H1 (cell line): Measurements from ENCODE around the gene ATP6AP1. TPM values are rescaled to one million over a fixed set of nuclear protein-coding genes. Genes with fewer than 3 reads are reported as not detected.

Experiments
- CTCF ChIA-PET: fragments of 300-600 bp; sonication (Branson Sonifier 250); formaldehyde crosslinking; loops from one replicate; lab custom pipeline; 2021; ENCODE audit not compliant: partially characterized antibody; lab: Charles Lee
- POLR2A ChIA-PET: fragments of 300-600 bp; sonication (Branson Sonifier 250); formaldehyde crosslinking; loops from one replicate; lab custom pipeline; 2021; ENCODE audit warnings: inconsistent platforms; ENCODE audit not compliant: partially characterized antibody; lab: Charles Lee
- DNase-seq, 2 experiments: peaks; one replicate each; pipeline versions ENCODE4 v3.0.0 to v3.0.0-alpha.2; 2010 to 2022; ENCODE audit warnings: low spot score in 2 of 2, low read depth in 1 of 2, mixed read lengths in 1 of 2
- FAIRE-seq: peaks from 2 replicates; lab custom pipeline; 2011; peaks lifted over from hg19 to GRCh38; lab: Jason Lieb, UNC
- H2AFZ ChIP-seq: 2 replicates; pipeline ENCODE4 v1.8.1; 2012; ENCODE audit warnings: low read length, inconsistent platforms
- H2AK5ac ChIP-seq: 2 replicates; pipeline ENCODE4 v1.6.1; 2013; ENCODE audit warnings: low read depth, low read length
- H2BK120ac ChIP-seq: replicated peaks from 2 replicates; pipeline ENCODE3; 2013; ENCODE audit warnings: low read depth, low read length, inconsistent platforms
- H2BK12ac ChIP-seq: 2 replicates; pipeline ENCODE4 v1.6.1; 2013; ENCODE audit warnings: low read depth, low read length
- H2BK15ac ChIP-seq: 2 replicates; pipeline ENCODE4 v1.6.1; 2013; ENCODE audit warnings: low read length
- H2BK20ac ChIP-seq: 2 replicates; pipeline ENCODE4 v1.6.1; 2013; ENCODE audit warnings: low read length
- H2BK5ac ChIP-seq: 2 replicates; pipeline ENCODE4 v1.6.1; 2013; ENCODE audit warnings: low read depth, low read length
- H3K14ac ChIP-seq: 2 replicates; pipeline ENCODE4 v1.6.1; 2013; ENCODE audit warnings: inconsistent platforms; ENCODE audit not compliant: insufficient read length
- H3K18ac ChIP-seq: 2 replicates; pipeline ENCODE4 v1.6.1; 2013; ENCODE audit warnings: low read length; ENCODE audit errors: extremely low read depth
- H3K23ac ChIP-seq: 2 replicates; pipeline ENCODE4 v1.6.1; 2013; ENCODE audit warnings: inconsistent platforms; ENCODE audit not compliant: insufficient read length
- H3K23me2 ChIP-seq: 2 replicates; pipeline ENCODE4 v1.6.1; 2013; ENCODE audit warnings: low read depth, low read length
- H3K27ac ChIP-seq: 2 replicates; pipeline ENCODE4 v1.6.1; 2011; ENCODE audit warnings: low read depth, low read length, inconsistent platforms
- H3K27me3 ChIP-seq, 4 experiments: replicated peaks in 1 of 4; 1 replicate in 1 of 4; 2 replicates in 3 of 4; pipeline versions ENCODE4 v1.6.1 to v1.8.1; 2011 to 2013; ENCODE audit warnings: low read length in 3 of 4, mild to moderate bottlenecking in 3 of 4, inconsistent platforms in 2 of 4, mixed read lengths in 2 of 4, moderate library complexity in 1 of 4; ENCODE audit not compliant: control insufficient read depth in 3 of 4, insufficient read depth in 3 of 4; ENCODE audit errors: extremely low read depth in 1 of 4
- H3K36me3 ChIP-seq, 4 experiments: 2 replicates each; pipeline versions ENCODE4 v1.6.1 to v1.8.1; 2011 to 2013; ENCODE audit warnings: mild to moderate bottlenecking in 4 of 4, low read length in 3 of 4, moderate library complexity in 2 of 4, control low read depth in 1 of 4, inconsistent platforms in 1 of 4; ENCODE audit not compliant: insufficient read depth in 4 of 4, control insufficient read depth in 2 of 4
- H3K4ac ChIP-seq: replicated peaks from 2 replicates; pipeline ENCODE3; 2013; ENCODE audit warnings: low read length, low read depth, mixed read lengths, inconsistent platforms; ENCODE audit not compliant: insufficient read length
- H3K4me1 ChIP-seq, 4 experiments: replicated peaks in 1 of 4; 1 replicate in 1 of 4; 2 replicates in 3 of 4; pipeline versions ENCODE4 v1.6.1 to v1.8.1; 2011 to 2013; ENCODE audit warnings: low read length in 3 of 4, inconsistent platforms in 2 of 4, mixed read lengths in 1 of 4; ENCODE audit not compliant: insufficient read depth in 4 of 4, control insufficient read depth in 3 of 4
- H3K4me2 ChIP-seq, 2 experiments: 2 replicates each; pipeline versions ENCODE4 v1.6.1 to v1.8.1; 2011 to 2013; ENCODE audit warnings: low read depth in 2 of 2, low read length in 2 of 2, control low read depth in 1 of 2, inconsistent platforms in 1 of 2, mild to moderate bottlenecking in 1 of 2; ENCODE audit not compliant: insufficient read depth in 1 of 2
- H3K4me3 ChIP-seq, 4 experiments: fragments of 200-600, 300-600 bp in 1 of 4; sonication (generic), shearing (Covaris generic), sonication (Bioruptor Twin) in 1 of 4; 2 replicates each; pipeline versions ENCODE4 v1.5.1 to v1.8.1; 2011 to 2016; ENCODE audit warnings: low read length in 4 of 4, low read depth in 3 of 4, control low read depth in 2 of 4, inconsistent platforms in 2 of 4, mild to moderate bottlenecking in 2 of 4, mixed read lengths in 1 of 4, moderate library complexity in 1 of 4; ENCODE audit not compliant: insufficient read depth in 2 of 4; ENCODE audit errors: extremely low read depth in 1 of 4
- H3K56ac ChIP-seq: replicated peaks from 2 replicates; pipeline ENCODE3; 2013; ENCODE audit warnings: low read depth, mild to moderate bottlenecking, mixed read lengths, low read length, inconsistent platforms; ENCODE audit not compliant: insufficient read length
- H3K79me1 ChIP-seq: 2 replicates; pipeline ENCODE4 v1.6.1; 2013; ENCODE audit warnings: low read depth, low read length, control low read depth
- H3K79me2 ChIP-seq, 2 experiments: 2 replicates each; pipeline versions ENCODE4 v1.6.1 to v1.8.1; 2012 to 2013; ENCODE audit warnings: low read length in 2 of 2, mild to moderate bottlenecking in 2 of 2, inconsistent platforms in 1 of 2; ENCODE audit not compliant: insufficient read depth in 2 of 2, control insufficient read depth in 1 of 2
- H3K9ac ChIP-seq, 4 experiments: replicated peaks in 1 of 4; 1 replicate in 1 of 4; 2 replicates in 3 of 4; pipeline versions ENCODE4 v1.6.1 to v1.8.1; 2011 to 2013; ENCODE audit warnings: low read depth in 3 of 4, low read length in 3 of 4, control low read depth in 2 of 4, mild to moderate bottlenecking in 2 of 4, moderate library complexity in 2 of 4, inconsistent platforms in 1 of 4; ENCODE audit errors: extremely low read depth in 1 of 4
- H3K9me3 ChIP-seq, 2 experiments: 2 replicates each; pipeline versions ENCODE4 v1.6.1 to v1.8.1; 2012 to 2013; ENCODE audit warnings: mild to moderate bottlenecking in 2 of 2, moderate library complexity in 2 of 2, control low read depth in 1 of 2, inconsistent platforms in 1 of 2, low read depth in 1 of 2, low read length in 1 of 2, mixed read lengths in 1 of 2; ENCODE audit not compliant: insufficient read depth in 2 of 2
- H4K20me1 ChIP-seq, 2 experiments: replicated peaks in 1 of 2; 2 replicates each; pipeline versions ENCODE3 to v1.8.1; 2011 to 2013; ENCODE audit warnings: inconsistent platforms in 2 of 2, low read length in 2 of 2, mild to moderate bottlenecking in 1 of 2; ENCODE audit not compliant: insufficient read depth in 2 of 2, control insufficient read depth in 1 of 2
- H4K5ac ChIP-seq: 2 replicates; pipeline ENCODE4 v1.6.1; 2013; ENCODE audit warnings: low read length, low read depth, mixed read lengths, inconsistent platforms; ENCODE audit not compliant: insufficient read length
- H4K8ac ChIP-seq: 2 replicates; pipeline ENCODE4 v1.8.0; 2013; ENCODE audit warnings: mild to moderate bottlenecking, moderate library complexity, low read length, inconsistent platforms; ENCODE audit not compliant: insufficient read depth; ENCODE audit errors: extremely low read depth
- H4K91ac ChIP-seq: replicated peaks from 2 replicates; pipeline ENCODE3; 2013; ENCODE audit warnings: low read length, mixed read lengths, inconsistent platforms; ENCODE audit not compliant: insufficient read length
- BRCA1 ChIP-seq: IDR thresholded peaks from 2 replicates; pipeline ENCODE4 v1.6.1; 2012; ENCODE audit warnings: low read depth, low read length, improper control_type of control experiment
- HDAC6 ChIP-seq: IDR thresholded peaks from one replicate; pipeline ENCODE4 v1.7.1; 2012; ENCODE audit warnings: low read depth, mild to moderate bottlenecking, inconsistent platforms, low read length, moderate library complexity
- MAFK ChIP-seq: IDR thresholded peaks from 2 replicates; pipeline ENCODE4 v1.6.1; 2012; ENCODE audit warnings: low read depth, mild to moderate bottlenecking, improper control_type of control experiment, low read length
- SAP30 ChIP-seq: fragments of 300-600 bp; sonication (generic); IDR thresholded peaks from 2 replicates; pipeline ENCODE4 v1.7.1; 2012; ENCODE audit warnings: low read length, moderate library complexity, mild to moderate bottlenecking, inconsistent platforms; ENCODE audit not compliant: insufficient read depth, insufficient replicate concordance
- SP1 ChIP-seq: IDR thresholded peaks from 2 replicates; pipeline ENCODE4 v1.6.1; 2011; ENCODE audit warnings: low read depth, low read length
- TCF12 ChIP-seq: IDR thresholded peaks from 2 replicates; pipeline ENCODE4 v1.6.1; 2011; ENCODE audit warnings: low read depth, mild to moderate bottlenecking, low read length
- WGBS, 2 experiments: shearing (Covaris generic) in 1 of 2; methylation state at CpG; one replicate each; pipeline versions ENCODE4 v1.1.6 to v1.1.7; 2013 to 2015; ENCODE audit warnings: low lambda C conversion rate in 2 of 2, mixed read lengths in 2 of 2, inconsistent platforms in 1 of 2, low coverage in 1 of 2, missing lambda C conversion rate in 1 of 2; ENCODE audit not compliant: insufficient replicate concordance in 2 of 2, insufficient coverage in 1 of 2, insufficient read length in 1 of 2; ENCODE audit errors: extremely low coverage in 1 of 2, missing lambda C conversion rate in 1 of 2; 5-methylcytosine and 5-hydroxymethylcytosine counted together
- polyA plus RNA-seq, 7 experiments: library from polyadenylated mRNA; depleted of rRNA in 3 of 7; stranded (reverse) in 5 of 7; unstranded in 2 of 7; fragments of >200 nt in 5 of 7; fragments of 200-250 nt in 2 of 7; gene quantifications; 1 replicate in 5 of 7; 2 replicates in 1 of 7; 4 replicates in 1 of 7; pipeline versions ENCODE4 v1.2.1 to v1.2.3, GENCODE V29; 2011 to 2013; ENCODE audit warnings: missing spikeins in 2 of 7, mixed read lengths in 2 of 7
- total RNA-seq: library from RNA; stranded (reverse); fragmentation: NEBNext Ultra II Directional; extraction: Animal tissue kit (Norgen Biotek cat#: 25700); gene quantifications from 2 replicates; pipeline ENCODE4 v1.2.1, GENCODE V29; 2021

Gene ATP6AP1
- total and polyA plus RNA-seq, 2 of the 8 experiments (the other 6 are each of a cell fraction or from before 2014, with no cell fraction given) = 44.6 to 80.8 TPM

- H3K4me1 ChIP-seq = peaks cover 2 to 11% (median 3%) of the 10 kb centered on the region in 4 experiments; a peak in 4 of 7 replicates
- H3K27me3 ChIP-seq = no peaks in the 10 kb centered on the region
- no peak overlapping the region for H2BK120ac ChIP-seq
- no peak overlapping the region for H4K8ac ChIP-seq
- no peak overlapping the region for H2BK20ac ChIP-seq
- H3K56ac ChIP-seq = no peak overlapping the region
- H2BK5ac ChIP-seq = no peak overlapping the region
- no peak overlapping the region for H3K4ac ChIP-seq
- H2BK15ac ChIP-seq = no peak overlapping the region
- H2BK12ac ChIP-seq = no peak overlapping the region
- no peak overlapping the region for H3K18ac ChIP-seq
- no peak overlapping the region for H4K5ac ChIP-seq
- H3K9ac ChIP-seq = no peak overlapping the region
- H4K91ac ChIP-seq = no peak overlapping the region
- no peak overlapping the region for H3K4me3 ChIP-seq
- ChIA-PET POLR2A (interaction anchor here (1.0 kb wide), 1 partner anchor 10 kb away, joined by 3 read pairs; no protein-coding TSS in a partner anchor), CTCF (interaction anchor here (0.9 to 1.1 kb wide), 2 partner anchors 19 to 28 kb away, joined by 3 to 4 read pairs; no protein-coding TSS in a partner anchor)
- no peaks in the 10 kb centered on the region for H3K9me3 ChIP-seq
- H4K20me1 ChIP-seq = no peaks in the 10 kb centered on the region
- no peak for DNase-seq
- no peak for FAIRE-seq
- no peaks in the 10 kb centered on the region for H3K23me2 ChIP-seq
- no peaks in the 10 kb centered on the region for H3K79me2 ChIP-seq
- no peak overlapping the region for H2AK5ac ChIP-seq
- H2AFZ ChIP-seq = no peak overlapping the region
- no peaks in the 10 kb centered on the region for H3K79me1 ChIP-seq
- H3K4me2 ChIP-seq = no peak overlapping the region; a peak in 1 of 4 replicates
- H3K27ac ChIP-seq = no peak overlapping the region
- H3K14ac ChIP-seq = no peak overlapping the region
- no peak overlapping the region for H3K23ac ChIP-seq
- WGBS, 2 experiments = 89% methylated on average over 3 of the region's 8 CpGs; no CpG with 5 or more reads in 1 of the 2 experiments
- peaks cover 0 to 5% (median 0%) of the 10 kb centered on the region in 4 experiments; a peak in 1 of 8 replicates for H3K36me3 ChIP-seq
- TF ChIP-seq HDAC6 (no peak), TCF12 (no peak), MAFK (no peak), SP1 (no peak), BRCA1 (no peak), SAP30 (no peak)
Measured at GRCh38 chrX:154413142-154413541, 15.3 kb upstream of the ATP6AP1 start.
